ENCODE measurements around the gene NELL1. TPM values are rescaled to one million over a fixed set of nuclear protein-coding genes. Genes with fewer than 3 reads are reported as not detected.

The NELL1 gene
- total RNA-seq, 6 experiments from 2014 or later: not detected

GRCh38 chr11:20912922-20913512 lies 243.6 kb downstream of the NELL1 start:
- TF ChIP-seq CTCF (IDR thresholded peaks at IDR 0.05): no peak
- TF ChIP-seq POLR2A (IDR thresholded peaks at IDR 0.05): no peak
- H3K36me3 ChIP-seq: no peaks in the 10 kb centered on the region
- WGBS (ENCODE audit: insufficient coverage, low coverage, low lambda C conversion rate, missing lambda C conversion rate): 4% methylated on average over 4 of the region's 4 CpGs

GRCh38 chr11:20917306-20917705 lies 247.9 kb downstream of the NELL1 start:
- Histone ChIP-seq H3K9me3 (no peaks in the 10 kb centered on the region), H3K27me3 (no peaks in the 10 kb centered on the region), H3K36me3 (no peaks in the 10 kb centered on the region), H3K4me1 (no peaks in the 10 kb centered on the region), H3K27ac (no peak overlapping the region), H3K4me3 (no peak overlapping the region)
- TF ChIP-seq POLR2A (IDR thresholded peaks at IDR 0.05): no peak
- TF ChIP-seq CTCF (IDR thresholded peaks at IDR 0.05): no peak
- intact Hi-C loops (cut with DNase I): no loop called here
- DNase-seq (no peak), ATAC-seq (no peak)

More at GRCh38 chr11:20912922-20913512, 243.6 kb downstream of the NELL1 start:
- no peaks in the 10 kb centered on the region for H3K9me3 ChIP-seq
- no peaks in the 10 kb centered on the region for H3K4me1 ChIP-seq
- ATAC-seq (no peak), DNase-seq (no peak)
- H3K27ac ChIP-seq: no peak overlapping the region
- intact Hi-C loops (cut with DNase I): no loop called here
- H3K4me3 ChIP-seq: no peak overlapping the region
- no peaks in the 10 kb centered on the region for H3K27me3 ChIP-seq

GRCh38 chr11:20926799-20927540 lies 257.6 kb downstream of the NELL1 start:
- WGBS (ENCODE audit: insufficient coverage, low coverage, low lambda C conversion rate, missing lambda C conversion rate): 33% methylated on average over 4 of the region's 4 CpGs
- H3K9me3 ChIP-seq: no peaks in the 10 kb centered on the region
- H3K4me3 ChIP-seq: no peak overlapping the region
- ATAC-seq (no peak), DNase-seq (no peak)
- no peaks in the 10 kb centered on the region for H3K27me3 ChIP-seq
- H3K27ac ChIP-seq: no peak overlapping the region
- no peaks in the 10 kb centered on the region for H3K4me1 ChIP-seq
- TF ChIP-seq CTCF (IDR thresholded peaks at IDR 0.05) (no peak), POLR2A (IDR thresholded peaks at IDR 0.05) (no peak)
- H3K36me3 ChIP-seq: no peaks in the 10 kb centered on the region
- intact Hi-C loops (cut with DNase I): no loop called here

GRCh38 chr11:20931029-20931428 lies 261.6 kb downstream of the NELL1 start:
- no peaks in the 10 kb centered on the region for H3K27me3 ChIP-seq
- TF ChIP-seq POLR2A (IDR thresholded peaks at IDR 0.05): no peak
- TF ChIP-seq CTCF (IDR thresholded peaks at IDR 0.05): no peak

More at GRCh38 chr11:20931029-20931428, 261.6 kb downstream of the NELL1 start:
- H3K4me1 ChIP-seq: no peaks in the 10 kb centered on the region
- DNase-seq: no peak
- no peak overlapping the region for H3K4me3 ChIP-seq
- H3K9me3 ChIP-seq: no peaks in the 10 kb centered on the region
- no peak overlapping the region for H3K27ac ChIP-seq
- WGBS (ENCODE audit: insufficient coverage, low coverage, low lambda C conversion rate, missing lambda C conversion rate): 57% methylated on average over 3 of the region's 3 CpGs
- intact Hi-C loops (cut with DNase I): no loop called here
- no peaks in the 10 kb centered on the region for H3K36me3 ChIP-seq
- no peak for ATAC-seq
